ENCODE measurements around the gene RAET1L.

DNA sequence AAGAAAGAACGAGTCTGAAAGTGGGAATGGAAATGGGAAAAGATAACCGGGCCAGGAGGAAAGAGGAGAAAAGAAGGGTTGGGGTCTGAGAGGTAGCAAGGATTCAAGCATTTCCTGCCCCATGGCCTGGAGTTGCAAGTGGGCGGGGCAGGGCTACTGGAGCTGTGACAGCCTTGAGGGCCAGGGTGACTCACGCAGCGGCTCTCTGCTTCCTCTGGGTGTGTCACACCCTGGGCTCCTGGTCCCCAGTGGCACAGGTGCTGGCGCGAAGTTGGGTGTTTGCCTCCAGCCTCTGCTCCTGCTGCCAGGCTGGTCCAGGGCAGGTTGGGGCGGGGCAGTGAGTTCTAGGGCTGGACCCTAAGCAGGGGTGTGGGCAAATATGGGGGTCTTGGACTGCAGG lies 46.9 kb upstream of the RAET1L start:
- TF ChIP-seq, protein P1, sequence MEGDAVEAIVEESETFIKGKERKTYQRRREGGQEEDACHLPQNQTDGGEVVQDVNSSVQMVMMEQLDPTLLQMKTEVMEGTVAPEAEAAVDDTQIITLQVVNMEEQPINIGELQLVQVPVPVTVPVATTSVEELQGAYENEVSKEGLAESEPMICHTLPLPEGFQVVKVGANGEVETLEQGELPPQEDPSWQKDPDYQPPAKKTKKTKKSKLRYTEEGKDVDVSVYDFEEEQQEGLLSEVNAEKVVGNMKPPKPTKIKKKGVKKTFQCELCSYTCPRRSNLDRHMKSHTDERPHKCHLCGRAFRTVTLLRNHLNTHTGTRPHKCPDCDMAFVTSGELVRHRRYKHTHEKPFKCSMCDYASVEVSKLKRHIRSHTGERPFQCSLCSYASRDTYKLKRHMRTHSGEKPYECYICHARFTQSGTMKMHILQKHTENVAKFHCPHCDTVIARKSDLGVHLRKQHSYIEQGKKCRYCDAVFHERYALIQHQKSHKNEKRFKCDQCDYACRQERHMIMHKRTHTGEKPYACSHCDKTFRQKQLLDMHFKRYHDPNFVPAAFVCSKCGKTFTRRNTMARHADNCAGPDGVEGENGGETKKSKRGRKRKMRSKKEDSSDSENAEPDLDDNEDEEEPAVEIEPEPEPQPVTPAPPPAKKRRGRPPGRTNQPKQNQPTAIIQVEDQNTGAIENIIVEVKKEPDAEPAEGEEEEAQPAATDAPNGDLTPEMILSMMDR (IDR thresholded peaks at IDR 0.05), result no peak
- TF ChIP-seq POLR2A (IDR thresholded peaks at IDR 0.05), result no peak

Measured in adrenal gland (tissue), 5 donors.